Measurements from ENCODE around the gene PDE1C. TPM values are rescaled to one million over a fixed set of nuclear protein-coding genes. Genes with fewer than 3 reads are reported as not detected.

PDE1C gene
- total RNA-seq, 3 donors from 2014 or later (not counting 1 experiment from before 2014, with no cell fraction given) = not detected

DNA sequence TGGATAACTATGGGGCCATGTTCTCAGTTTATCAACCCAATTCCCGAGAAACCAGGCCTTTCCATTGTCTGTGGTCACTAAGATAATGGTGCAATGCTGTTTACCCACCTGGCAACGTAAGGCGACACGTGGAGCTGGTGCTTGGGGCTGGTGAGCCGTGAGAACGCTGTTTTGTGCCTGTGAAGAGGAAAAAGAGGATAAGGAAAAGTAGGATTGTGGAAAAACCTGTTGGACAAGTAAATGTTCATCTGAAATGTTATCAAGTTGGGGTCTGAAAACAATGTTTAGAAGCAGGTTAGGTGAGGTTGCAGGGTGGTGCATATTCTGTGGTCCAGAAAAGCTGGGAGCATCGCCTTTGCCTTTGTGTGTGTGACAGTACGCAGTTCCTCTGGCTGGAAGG lies 294.7 kb downstream of the PDE1C start:
- no peak overlapping the region for H3K27ac ChIP-seq (ENCODE audit: low read length)
- no peak for DNase-seq
- H3K9me3 ChIP-seq (ENCODE audit: control insufficient read depth, insufficient read depth, low read length) = no peaks in the 10 kb centered on the region
- Mint-ChIP-seq H3K4me3 (no peak overlapping the region), H3K9me3 (peaks cover 0 to 2% of the 10 kb centered on the region in 2 donors), H3K27me3 (ENCODE audit: low read depth in 2 of 2) (peaks cover 0 to 3% of the 10 kb centered on the region in 2 donors), H3K27ac (no peak overlapping the region), H3K36me3 (no peaks in the 10 kb centered on the region), H3K4me1 (no peaks in the 10 kb centered on the region)
- no peak overlapping the region for H3K4me3 ChIP-seq (ENCODE audit: low read length)
- ATAC-seq = no peak
- 93% methylated on average over 8 of the region's 8 CpGs for WGBS (ENCODE audit: insufficient coverage)
- no peaks in the 10 kb centered on the region for H3K4me1 ChIP-seq (ENCODE audit: control insufficient read depth, insufficient read depth, low read length)
- H3K27me3 ChIP-seq (ENCODE audit: control insufficient read depth, insufficient read depth, low read length) = no peaks in the 10 kb centered on the region
- intact Hi-C loops (cut with micrococcal nuclease) = no loop called here
- H3K36me3 ChIP-seq (ENCODE audit: control insufficient read depth, insufficient read depth, low read length) = no peaks in the 10 kb centered on the region
- TF ChIP-seq, protein P1, sequence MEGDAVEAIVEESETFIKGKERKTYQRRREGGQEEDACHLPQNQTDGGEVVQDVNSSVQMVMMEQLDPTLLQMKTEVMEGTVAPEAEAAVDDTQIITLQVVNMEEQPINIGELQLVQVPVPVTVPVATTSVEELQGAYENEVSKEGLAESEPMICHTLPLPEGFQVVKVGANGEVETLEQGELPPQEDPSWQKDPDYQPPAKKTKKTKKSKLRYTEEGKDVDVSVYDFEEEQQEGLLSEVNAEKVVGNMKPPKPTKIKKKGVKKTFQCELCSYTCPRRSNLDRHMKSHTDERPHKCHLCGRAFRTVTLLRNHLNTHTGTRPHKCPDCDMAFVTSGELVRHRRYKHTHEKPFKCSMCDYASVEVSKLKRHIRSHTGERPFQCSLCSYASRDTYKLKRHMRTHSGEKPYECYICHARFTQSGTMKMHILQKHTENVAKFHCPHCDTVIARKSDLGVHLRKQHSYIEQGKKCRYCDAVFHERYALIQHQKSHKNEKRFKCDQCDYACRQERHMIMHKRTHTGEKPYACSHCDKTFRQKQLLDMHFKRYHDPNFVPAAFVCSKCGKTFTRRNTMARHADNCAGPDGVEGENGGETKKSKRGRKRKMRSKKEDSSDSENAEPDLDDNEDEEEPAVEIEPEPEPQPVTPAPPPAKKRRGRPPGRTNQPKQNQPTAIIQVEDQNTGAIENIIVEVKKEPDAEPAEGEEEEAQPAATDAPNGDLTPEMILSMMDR (IDR thresholded peaks at IDR 0.05) = no peak

GRCh38 chr7:31772211-31772610 lies 298.0 kb downstream of the PDE1C start:
- no peak overlapping the region for H3K4me3 Mint-ChIP-seq
- H3K36me3 Mint-ChIP-seq = no peaks in the 10 kb centered on the region
- peaks cover 0 to 3% of the 10 kb centered on the region in 2 donors for H3K27me3 Mint-ChIP-seq (ENCODE audit: low read depth in 2 of 2)
- Histone ChIP-seq H3K36me3 (ENCODE audit: control insufficient read depth, insufficient read depth, low read length) (no peaks in the 10 kb centered on the region), H3K4me3 (ENCODE audit: low read length) (no peak overlapping the region), H3K9me3 (ENCODE audit: control insufficient read depth, insufficient read depth, low read length) (no peaks in the 10 kb centered on the region), H3K27ac (ENCODE audit: low read length) (no peak overlapping the region), H3K27me3 (ENCODE audit: control insufficient read depth, insufficient read depth, low read length) (no peaks in the 10 kb centered on the region), H3K4me1 (ENCODE audit: control insufficient read depth, insufficient read depth, low read length) (no peaks in the 10 kb centered on the region)
- H3K4me1 Mint-ChIP-seq = no peaks in the 10 kb centered on the region
- no peak overlapping the region for H3K27ac Mint-ChIP-seq
- H3K9me3 Mint-ChIP-seq = peaks cover 0 to 2% of the 10 kb centered on the region in 2 donors
- DNase-seq (no peak), ATAC-seq (no peak)
- WGBS (ENCODE audit: insufficient coverage) = 80% methylated on average over 1 of the region's 2 CpGs
- TF ChIP-seq, protein P1 (IDR thresholded peaks at IDR 0.05) = no peak
- intact Hi-C loops (cut with micrococcal nuclease) = no loop called here

- WGBS (ENCODE audit: insufficient coverage) = 71% methylated on average over 4 of the region's 4 CpGs
- Histone ChIP-seq H3K4me1 (ENCODE audit: control insufficient read depth, insufficient read depth, low read length) (no peaks in the 10 kb centered on the region), H3K27ac (ENCODE audit: low read length) (no peak overlapping the region), H3K27me3 (ENCODE audit: control insufficient read depth, insufficient read depth, low read length) (no peaks in the 10 kb centered on the region), H3K36me3 (ENCODE audit: control insufficient read depth, insufficient read depth, low read length) (no peaks in the 10 kb centered on the region), H3K4me3 (ENCODE audit: low read length) (no peak overlapping the region), H3K9me3 (ENCODE audit: control insufficient read depth, insufficient read depth, low read length) (no peaks in the 10 kb centered on the region)
- TF ChIP-seq, protein P1 (IDR thresholded peaks at IDR 0.05) = no peak
- DNase-seq (no peak), ATAC-seq (no peak)
- no peaks in the 10 kb centered on the region for H3K27me3 Mint-ChIP-seq (ENCODE audit: low read depth in 2 of 2)
- no peaks in the 10 kb centered on the region for H3K4me1 Mint-ChIP-seq
- intact Hi-C loops (cut with micrococcal nuclease) = no loop called here
- no peaks in the 10 kb centered on the region for H3K36me3 Mint-ChIP-seq
- H3K4me3 Mint-ChIP-seq = no peak overlapping the region
- no peak overlapping the region for H3K27ac Mint-ChIP-seq
- peaks cover 0 to 4% of the 10 kb centered on the region in 2 donors for H3K9me3 Mint-ChIP-seq
Measured at GRCh38 chr7:31767686-31768358, 302.4 kb downstream of the PDE1C start.

GRCh38 chr7:31764462-31764861 lies 305.7 kb downstream of the PDE1C start:
- no peak for ATAC-seq
- Mint-ChIP-seq H3K4me3 (no peak overlapping the region), H3K27me3 (ENCODE audit: low read depth in 2 of 2) (no peaks in the 10 kb centered on the region), H3K27ac (no peak overlapping the region), H3K36me3 (no peaks in the 10 kb centered on the region), H3K4me1 (no peaks in the 10 kb centered on the region), H3K9me3 (peaks cover 0 to 2% of the 10 kb centered on the region in 2 donors)
- TF ChIP-seq, protein P1 (IDR thresholded peaks at IDR 0.05) = no peak
- Histone ChIP-seq H3K27ac (ENCODE audit: low read length) (no peak overlapping the region), H3K4me3 (ENCODE audit: low read length) (no peak overlapping the region), H3K36me3 (ENCODE audit: control insufficient read depth, insufficient read depth, low read length) (no peaks in the 10 kb centered on the region), H3K27me3 (ENCODE audit: control insufficient read depth, insufficient read depth, low read length) (no peaks in the 10 kb centered on the region), H3K9me3 (ENCODE audit: control insufficient read depth, insufficient read depth, low read length) (no peaks in the 10 kb centered on the region), H3K4me1 (ENCODE audit: control insufficient read depth, insufficient read depth, low read length) (no peaks in the 10 kb centered on the region)
- intact Hi-C loops (cut with micrococcal nuclease) = no loop called here
- WGBS (ENCODE audit: insufficient coverage) = 81% methylated on average over 4 of the region's 4 CpGs
- DNase-seq = no peak

Measured in natural killer cell (primary cell).